SK-N-SH (cell line): ENCODE data around the gene CDC42EP4. TPM values are rescaled to one million over a fixed set of nuclear protein-coding genes. Genes with fewer than 3 reads are reported as not detected.

Source experiments
- CTCF ChIA-PET: fragments of 300-600, 350-600 bp; formaldehyde crosslinking; extraction: SDS; loops from one replicate; lab custom pipeline; 2021; lab: Yijun Ruan, JAX
- POLR2A ChIA-PET: fragments of 350-600 bp; sonication (Branson Sonifier 250); formaldehyde crosslinking; extraction: SDS; loops from one replicate; lab custom pipeline; 2020; ENCODE audit warnings: antibody characterized with exemption, inconsistent platforms; lab: Yijun Ruan, JAX
- DNase-seq: peaks from one replicate; pipeline ENCODE4 v3.0.0; 2012
- H2AFZ ChIP-seq: fragments of 200-600 bp; sonication (generic); 2 replicates; pipeline ENCODE4 v1.8.1; 2016; ENCODE audit warnings: antibody characterized with exemption, mild to moderate bottlenecking, low read depth
- H3F3A ChIP-seq: fragments of 200-600 bp; sonication (generic); replicated peaks from 2 replicates; pipeline ENCODE3; 2016; ENCODE audit warnings: antibody characterized with exemption, mild to moderate bottlenecking; ENCODE audit not compliant: insufficient read depth
- H3K27ac ChIP-seq, 2 experiments: fragments of 200-500 bp in 1 of 2; fragments of 200-600 bp in 1 of 2; sonication (Bioruptor generic) in 1 of 2; sonication (generic), shearing (Covaris generic) in 1 of 2; 2 replicates each; pipeline versions ENCODE4 v1.5.1 to v1.6.1; 2014 to 2016; ENCODE audit warnings: low read depth in 2 of 2, inconsistent platforms in 1 of 2, low read length in 1 of 2, mild to moderate bottlenecking in 1 of 2, mixed read lengths in 1 of 2
- H3K27me3 ChIP-seq: fragments of 200-600 bp; sonication (generic), shearing (Covaris generic); 2 replicates; pipeline ENCODE4 v1.6.1; 2016; ENCODE audit warnings: mixed run types; ENCODE audit not compliant: insufficient read depth
- H3K36me3 ChIP-seq, 2 experiments: fragments of 200-500 bp in 1 of 2; fragments of 200-600 bp in 1 of 2; sonication (Bioruptor generic) in 1 of 2; sonication (generic) in 1 of 2; replicated peaks in 1 of 2; 2 replicates each; pipeline versions ENCODE3 to v1.5.1; 2014 to 2016; ENCODE audit warnings: low read length in 1 of 2, mild to moderate bottlenecking in 1 of 2; ENCODE audit not compliant: insufficient read depth in 2 of 2, control insufficient read depth in 1 of 2
- H3K4me1 ChIP-seq, 2 experiments: fragments of 200-500 bp in 1 of 2; fragments of 200-600 bp in 1 of 2; sonication (Bioruptor generic) in 1 of 2; sonication (generic), shearing (Covaris generic) in 1 of 2; 2 replicates each; pipeline versions ENCODE4 v1.5.1 to v1.6.1; 2014 to 2016; ENCODE audit warnings: low read depth in 1 of 2, low read length in 1 of 2, mixed run types in 1 of 2; ENCODE audit not compliant: insufficient read depth in 2 of 2, control insufficient read depth in 1 of 2
- H3K4me2 ChIP-seq: fragments of 200-600 bp; sonication (generic), shearing (Covaris generic); 2 replicates; pipeline ENCODE4 v1.6.1; 2017; ENCODE audit warnings: mixed run types
- H3K4me3 ChIP-seq, 2 experiments: fragments of 200-500 bp in 1 of 2; fragments of 200-600 bp in 1 of 2; sonication (Bioruptor generic) in 1 of 2; sonication (generic), shearing (Covaris generic) in 1 of 2; 2 replicates each; pipeline versions ENCODE4 v1.5.1 to v1.8.1; 2014 to 2016; ENCODE audit warnings: low read depth in 2 of 2, inconsistent platforms in 1 of 2, low read length in 1 of 2, mild to moderate bottlenecking in 1 of 2, mixed read lengths in 1 of 2, moderate library complexity in 1 of 2
- H3K79me2 ChIP-seq: fragments of 200-600 bp; sonication (generic); 2 replicates; pipeline ENCODE4 v1.8.1; 2017; ENCODE audit warnings: mild to moderate bottlenecking; ENCODE audit not compliant: insufficient read depth
- H3K9ac ChIP-seq: fragments of 200-600 bp; sonication (generic); 2 replicates; pipeline ENCODE4 v1.6.1; 2017; ENCODE audit warnings: mixed run types
- H3K9me2 ChIP-seq: fragments of 200-600 bp; sonication (generic); 2 replicates; pipeline ENCODE4 v1.6.1; 2017; ENCODE audit warnings: mixed run types
- H3K9me3 ChIP-seq: fragments of 200-600 bp; sonication (generic); 2 replicates; pipeline ENCODE4 v1.6.1; 2017; ENCODE audit warnings: mixed run types, mild to moderate bottlenecking, moderate library complexity
- H4K20me1 ChIP-seq: fragments of 200-600 bp; sonication (generic); 2 replicates; pipeline ENCODE4 v1.6.1; 2017; ENCODE audit warnings: mild to moderate bottlenecking, mixed run types; ENCODE audit not compliant: insufficient read depth
- CTCF ChIP-seq: fragments of 200-600 bp; sonication (generic); IDR thresholded peaks from 2 replicates; pipeline ENCODE4 v1.6.1; 2017; ENCODE audit warnings: antibody characterized with exemption, mild to moderate bottlenecking, moderate library complexity
- ELF1 ChIP-seq: IDR thresholded peaks from 2 replicates; pipeline ENCODE4 v1.4.0; 2012
- EP300 ChIP-seq, 2 experiments: IDR thresholded peaks; 2 replicates each; pipeline versions ENCODE4 v1.4.0 to v1.6.1; 2012; ENCODE audit warnings: borderline replicate concordance in 1 of 2, low read depth in 1 of 2, low read length in 1 of 2
- MAX ChIP-seq: IDR thresholded peaks from 2 replicates; pipeline ENCODE4 v1.4.0; 2012; ENCODE audit warnings: low read depth
- MXI1 ChIP-seq: IDR thresholded peaks from 2 replicates; pipeline ENCODE4 v1.6.1; 2012; ENCODE audit warnings: mild to moderate bottlenecking, low read depth, low read length, improper control_type of control experiment
- NFIC ChIP-seq: IDR thresholded peaks from 2 replicates; pipeline ENCODE4 v1.4.0; 2012; ENCODE audit warnings: borderline replicate concordance
- PBX3 ChIP-seq: IDR thresholded peaks from 2 replicates; pipeline ENCODE4; 2012
- RCOR1 ChIP-seq: fragments of 150-350 bp; IDR thresholded peaks from 2 replicates; pipeline ENCODE4 v1.6.1; 2017; ENCODE audit warnings: antibody characterized with exemption, low read length
- RXRA ChIP-seq: IDR thresholded peaks from 2 replicates; pipeline ENCODE4 v1.4.0; 2012; ENCODE audit warnings: low read depth, mild to moderate bottlenecking, borderline replicate concordance
- SMC3 ChIP-seq: IDR thresholded peaks from 2 replicates; pipeline ENCODE4 v1.6.1; 2012; ENCODE audit warnings: low read depth, low read length, improper control_type of control experiment
- YY1 ChIP-seq: IDR thresholded peaks from 2 replicates; pipeline ENCODE4 v1.4.0; 2012; ENCODE audit warnings: low read depth, mild to moderate bottlenecking
- WGBS: methylation state at CpG from one replicate; pipeline ENCODE4 v1.1.6; 2017; ENCODE audit warnings: low lambda C conversion rate; 5-methylcytosine and 5-hydroxymethylcytosine counted together
- polyA plus RNA-seq, 3 experiments: library from polyadenylated mRNA; depleted of rRNA; stranded (reverse); fragments of >200 nt; gene quantifications; 2 replicates each; pipeline ENCODE4 v1.2.3, GENCODE V29; 2012

The CDC42EP4 gene
- polyA plus RNA-seq, 1 of the 3 experiments (the other 2 are of a cell fraction), result 28.3 TPM

- H3K9me2 ChIP-seq, result no peaks in the 10 kb centered on the region
- no peaks in the 10 kb centered on the region for H3K27me3 ChIP-seq
- 19% methylated on average over 7 of the region's 7 CpGs for WGBS
- peak overlapping the region; percentile 70 to 92 for H3K27ac ChIP-seq
- peak overlapping the region; percentile 46 for H3K9ac ChIP-seq
- ChIA-PET POLR2A (interaction anchor here (0.7 to 4.3 kb wide), 11 partner anchors 9 to 110 kb away, joined by 3 to 26 read pairs (median 5); a partner anchor contains a TSS), CTCF (interaction anchor here (0.8 to 6.1 kb wide), 15 partner anchors 15 to 857 kb away, joined by 3 to 49 read pairs (median 5); partner anchors contain the start of genes CDC42EP4 and CPSF4L)
- H3K4me3 ChIP-seq, result peak overlapping the region in 1 of 2 experiments; percentile 4; a peak in 1 of 4 replicates
- peaks cover 5% of the 10 kb centered on the region for H3F3A ChIP-seq
- no peaks in the 10 kb centered on the region for H4K20me1 ChIP-seq
- no peaks in the 10 kb centered on the region for H3K36me3 ChIP-seq
- no peaks in the 10 kb centered on the region for H3K79me2 ChIP-seq
- H2AFZ ChIP-seq, result peak overlapping the region; percentile 82
- no peaks in the 10 kb centered on the region for H3K9me3 ChIP-seq
- H3K4me1 ChIP-seq, result peaks cover 23 to 41% of the 10 kb centered on the region in 2 experiments
- DNase-seq, result no peak
- peak overlapping the region; percentile 80 for H3K4me2 ChIP-seq
- TF ChIP-seq MXI1 (no peak), CTCF (peak; percentile 26), RCOR1 (peak; percentile 66)
Measured at GRCh38 chr17:73342541-73343167, 30.9 kb upstream of the CDC42EP4 start.

- TF ChIP-seq ELF1, result no peak
- no peak for TF ChIP-seq RXRA
- peak; percentile 18; the same call in 1 of the 2 replicates for TF ChIP-seq PBX3
- TF ChIP-seq YY1, result no peak
- TF ChIP-seq SMC3, result no peak
- peak; percentile 59; the same call in 1 of the 2 replicates for TF ChIP-seq NFIC
- TF ChIP-seq MAX, result peak; percentile 50; the same call in 1 of the 2 replicates
- peak in 1 of 2 experiments; percentile 9; a peak in 1 of 4 replicates for TF ChIP-seq EP300 (IDR thresholded peaks at IDR 0.05; ENCODE audit: borderline replicate concordance in 1 of 2, low read depth in 1 of 2, low read length in 1 of 2)
- H3K9me2 ChIP-seq, result no peaks in the 10 kb centered on the region
- peaks cover 23 to 42% of the 10 kb centered on the region in 2 experiments for H3K4me1 ChIP-seq
- peak overlapping the region; percentile 44 for H3K9ac ChIP-seq
- peak overlapping the region; percentile 70 to 92 for H3K27ac ChIP-seq
- no peaks in the 10 kb centered on the region for H3K9me3 ChIP-seq
- peak; percentile 69 for DNase-seq
- H3F3A ChIP-seq, result peaks cover 5% of the 10 kb centered on the region
- POLR2A ChIA-PET, result interaction anchor here (1.4 to 4.3 kb wide), 6 partner anchors 14 to 110 kb away, joined by 4 to 26 read pairs (median 6); a partner anchor contains a TSS
- no peaks in the 10 kb centered on the region for H3K36me3 ChIP-seq
- WGBS, result 40% methylated on average over 11 of the region's 12 CpGs
- CTCF ChIA-PET, result interaction anchor here (0.8 to 6.1 kb wide), 12 partner anchors 9 to 615 kb away, joined by 3 to 49 read pairs (median 6); partner anchors contain the start of genes CDC42EP4 and CPSF4L
- peak overlapping the region; percentile 82 for H2AFZ ChIP-seq
- no peak overlapping the region for H3K4me3 ChIP-seq
- no peaks in the 10 kb centered on the region for H3K79me2 ChIP-seq
- no peaks in the 10 kb centered on the region for H4K20me1 ChIP-seq
- H3K27me3 ChIP-seq, result no peaks in the 10 kb centered on the region
- H3K4me2 ChIP-seq, result peak overlapping the region; percentile 80; the same call in 1 of the 2 replicates
Measured at GRCh38 chr17:73342050-73342522, 30.3 kb upstream of the CDC42EP4 start.
